ENCODE data around the gene INSIG1.
A peak's percentile ranks its signal among the peaks of the same experiment; 100 is the strongest.

The INSIG1 gene

DNA sequence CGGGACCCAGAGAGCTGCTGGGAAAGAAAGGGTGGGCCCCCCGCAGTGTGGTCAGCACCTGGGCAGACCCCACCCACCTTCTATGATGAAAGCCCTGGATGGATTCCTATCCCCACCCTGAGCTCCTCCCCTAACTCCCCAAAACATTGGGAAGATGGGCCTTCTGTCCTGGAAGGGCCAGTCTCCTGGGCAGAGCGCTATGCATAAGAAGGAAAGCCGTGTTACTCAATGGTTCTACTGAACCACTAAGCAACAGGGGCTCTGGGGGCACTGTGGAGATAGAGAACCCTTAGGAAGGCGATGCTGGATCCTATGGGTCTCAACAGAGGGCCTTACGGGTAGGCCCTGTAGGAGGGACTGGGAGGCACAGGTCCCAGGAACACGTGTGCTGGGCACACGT, 30.7 kb upstream of the INSIG1 start:
- no peak for DNase-seq

DNA sequence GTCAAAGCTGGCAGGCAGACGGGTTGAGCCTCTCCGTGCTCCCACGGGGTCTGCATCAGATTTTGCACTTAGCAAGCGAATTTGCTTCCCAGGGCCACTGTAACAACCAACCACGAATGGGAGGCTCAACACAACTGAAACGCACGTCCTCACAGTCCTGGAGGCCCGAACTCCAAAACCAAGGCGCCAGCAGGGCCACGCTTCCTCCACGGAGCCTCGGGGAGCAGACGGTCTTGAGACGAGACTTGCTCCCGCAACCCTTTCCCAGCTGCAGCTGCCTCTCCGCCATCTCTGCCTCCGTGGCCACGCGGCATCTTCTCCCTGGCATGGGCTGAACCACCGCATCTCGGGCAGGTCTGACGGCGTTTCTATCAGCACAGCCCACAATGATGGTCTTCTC, 30.2 kb upstream of the INSIG1 start:
- no peak for DNase-seq

DNA sequence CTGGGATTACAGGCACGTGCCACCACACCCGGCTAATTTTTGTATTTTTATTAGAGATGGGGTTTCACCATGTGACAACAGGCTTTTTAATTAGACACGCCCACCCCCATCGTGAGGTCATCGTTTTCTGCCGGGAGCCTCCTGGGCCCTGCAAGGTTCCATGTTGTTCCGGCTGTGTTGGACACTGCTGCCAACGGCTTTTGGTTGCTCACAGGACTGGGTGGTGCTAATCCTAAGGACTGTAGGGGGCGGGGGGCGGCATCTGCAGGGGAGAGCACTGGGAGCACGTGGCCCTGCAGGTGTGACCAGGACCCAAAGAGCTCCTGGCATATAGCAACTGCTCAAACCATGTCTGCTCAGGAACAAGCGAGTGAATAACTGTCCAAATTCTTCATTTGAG, 29.5 kb upstream of the INSIG1 start:
- DNase-seq = no peak

DNA sequence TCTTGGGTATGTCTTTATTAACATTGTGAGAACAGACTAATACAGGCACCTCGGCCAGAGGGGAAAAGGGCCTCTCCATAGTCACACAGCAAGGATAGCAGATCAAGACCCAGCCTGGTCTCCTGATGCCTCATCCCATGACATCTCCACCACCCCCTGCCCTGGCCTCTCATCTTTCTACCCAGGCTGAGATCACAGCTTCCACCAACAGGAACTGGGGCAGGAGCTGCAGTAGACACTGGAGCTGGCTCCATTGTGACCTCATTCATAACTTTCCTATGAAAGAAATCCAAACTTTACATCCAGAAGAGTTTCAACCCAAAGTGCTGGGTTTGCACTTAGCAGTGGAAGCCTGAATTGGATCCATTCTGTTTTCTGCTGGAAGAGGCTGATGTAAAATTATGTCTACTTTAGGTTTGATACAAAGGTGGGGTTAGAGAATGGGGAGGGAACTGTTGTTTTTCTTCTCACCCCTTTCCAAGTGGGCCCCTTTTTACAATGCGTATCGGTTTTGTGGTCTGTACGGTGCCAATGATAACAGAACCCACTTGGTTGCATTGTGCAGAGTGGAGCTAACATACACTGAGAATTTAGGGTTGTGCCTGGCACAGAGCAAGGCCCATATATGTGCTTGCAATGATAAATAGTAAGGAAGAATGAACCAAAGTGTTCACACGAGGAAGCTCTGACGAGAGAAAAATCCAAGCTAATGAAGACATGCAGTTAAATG, 28.6 kb upstream of the INSIG1 start:
- DNase-seq = no peak

DNA sequence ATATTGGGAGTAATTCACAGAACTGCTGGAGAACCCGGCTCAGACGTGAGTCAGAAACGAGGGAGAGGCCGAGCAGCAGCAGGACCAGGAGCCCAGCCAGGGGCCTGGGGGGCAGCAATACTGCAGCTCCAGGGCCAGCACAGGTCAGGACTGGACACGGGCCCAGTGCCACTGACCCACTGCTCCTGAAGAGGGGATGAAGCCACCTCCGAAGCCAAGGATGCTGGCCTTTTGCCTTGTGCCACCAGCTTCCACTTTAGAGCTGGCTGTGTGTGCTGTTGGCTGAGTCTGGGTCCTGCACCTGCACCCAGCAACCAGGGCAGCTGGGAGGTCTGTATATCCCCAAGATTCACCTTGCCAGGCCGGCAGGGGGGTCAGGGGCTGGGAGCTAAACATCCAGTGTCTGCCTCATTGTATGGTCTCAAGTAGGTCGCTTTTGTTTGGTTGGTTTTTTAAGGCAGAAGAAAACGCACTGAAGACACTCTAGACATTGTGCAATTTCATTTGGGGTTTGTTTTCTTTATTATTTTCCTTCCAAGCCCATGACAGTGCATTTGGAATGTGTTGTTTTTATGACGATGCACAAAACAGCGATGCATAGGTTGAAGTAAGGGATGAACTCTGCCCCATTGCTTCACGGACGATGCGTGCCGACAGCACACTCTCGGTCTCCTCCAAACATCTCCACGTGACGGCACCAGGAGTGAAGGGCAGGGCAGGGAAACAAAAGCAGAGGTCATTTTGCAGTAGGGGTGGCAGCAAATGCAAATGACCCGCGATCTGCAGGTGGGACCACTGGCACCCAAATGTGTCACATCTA, 27.7 kb upstream of the INSIG1 start:
- no peak for DNase-seq

DNA sequence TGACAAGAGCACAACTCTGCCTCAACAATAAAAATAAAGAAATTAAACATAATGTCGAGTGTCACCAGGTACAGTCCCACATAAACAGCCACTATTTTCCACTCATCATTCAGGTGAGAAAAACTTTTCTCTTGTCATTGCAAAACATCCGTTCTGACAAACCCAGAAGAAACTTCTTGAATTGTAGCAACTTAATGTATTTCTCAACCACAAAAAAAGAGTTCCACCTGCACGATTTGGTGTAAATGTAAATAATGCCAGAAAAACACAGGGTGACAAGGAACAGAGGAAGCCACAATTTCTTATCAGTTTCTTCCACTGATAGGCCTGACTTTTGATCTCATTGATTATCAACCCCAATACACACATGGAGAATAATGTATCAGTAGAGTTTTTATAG, 26.8 kb upstream of the INSIG1 start:
- no peak for DNase-seq

DNA sequence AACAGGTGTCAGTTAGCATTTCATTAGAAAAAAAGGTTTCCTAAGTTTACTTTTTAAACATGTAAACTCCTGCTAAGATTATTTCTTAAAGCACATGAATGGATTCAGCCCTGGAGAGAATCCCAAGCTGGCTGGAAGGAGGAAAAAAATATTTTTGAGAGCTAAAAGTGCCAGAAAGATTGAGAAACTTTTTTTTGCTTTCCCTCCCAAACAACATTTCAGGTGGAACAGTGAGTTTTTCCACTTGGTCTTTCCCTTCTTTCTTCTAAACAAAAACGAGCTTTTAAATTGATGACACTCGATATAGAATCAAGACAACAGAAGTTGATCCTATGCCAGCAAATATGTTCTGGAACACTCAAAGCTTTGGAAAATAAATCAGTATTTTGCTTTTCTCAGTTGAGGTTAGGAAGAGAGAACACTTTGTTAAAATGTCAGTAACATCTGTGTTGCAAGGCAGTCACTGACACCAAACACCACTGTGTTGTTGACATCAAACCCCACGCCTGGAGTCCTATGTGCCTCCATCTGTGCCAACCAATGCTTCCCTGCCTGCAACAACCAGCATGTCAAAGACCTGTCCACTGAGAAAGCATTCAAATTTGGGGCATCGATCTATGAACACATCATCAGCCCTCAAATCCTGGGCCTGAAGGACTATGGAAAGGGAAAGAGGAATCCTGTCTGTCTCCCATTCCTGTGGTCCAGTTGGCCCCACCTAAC, 22.9 kb upstream of the INSIG1 start:
- no peak for DNase-seq

DNA sequence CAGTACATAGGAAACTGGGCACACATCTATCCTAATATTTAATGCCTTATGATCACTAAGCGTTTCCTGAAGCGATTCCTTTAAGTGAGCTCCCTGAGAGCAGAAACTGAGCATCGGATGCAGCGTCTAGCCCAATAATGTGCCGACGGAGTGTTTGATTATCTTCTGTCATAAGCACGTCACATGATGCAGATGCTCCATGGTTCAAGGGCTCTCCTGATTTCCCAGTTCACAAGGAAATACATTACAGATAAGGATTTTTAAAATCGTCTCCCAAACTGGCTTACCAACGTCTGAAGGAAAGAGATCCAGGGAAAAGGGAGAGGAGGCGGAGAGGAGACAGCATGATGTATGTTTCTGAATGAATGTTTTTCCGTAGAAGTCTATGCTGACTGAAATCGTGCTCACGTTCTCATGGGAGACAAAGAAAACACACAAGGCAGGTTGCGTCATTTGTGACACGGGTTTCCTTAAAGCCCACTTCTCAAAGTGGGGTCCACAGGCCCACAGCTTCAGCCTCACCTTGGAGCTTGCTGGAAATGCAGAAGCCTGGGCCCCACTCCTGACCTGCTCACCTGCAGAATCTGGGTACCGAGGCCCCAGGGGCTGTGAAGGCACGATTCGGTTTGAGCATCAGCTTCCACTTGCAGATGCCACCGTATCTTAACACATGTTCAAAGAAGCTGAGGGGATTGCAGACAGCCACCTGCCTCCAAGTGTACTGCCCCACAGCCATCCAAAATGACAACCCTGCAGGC, 21.5 kb upstream of the INSIG1 start:
- DNase-seq = no peak

DNA sequence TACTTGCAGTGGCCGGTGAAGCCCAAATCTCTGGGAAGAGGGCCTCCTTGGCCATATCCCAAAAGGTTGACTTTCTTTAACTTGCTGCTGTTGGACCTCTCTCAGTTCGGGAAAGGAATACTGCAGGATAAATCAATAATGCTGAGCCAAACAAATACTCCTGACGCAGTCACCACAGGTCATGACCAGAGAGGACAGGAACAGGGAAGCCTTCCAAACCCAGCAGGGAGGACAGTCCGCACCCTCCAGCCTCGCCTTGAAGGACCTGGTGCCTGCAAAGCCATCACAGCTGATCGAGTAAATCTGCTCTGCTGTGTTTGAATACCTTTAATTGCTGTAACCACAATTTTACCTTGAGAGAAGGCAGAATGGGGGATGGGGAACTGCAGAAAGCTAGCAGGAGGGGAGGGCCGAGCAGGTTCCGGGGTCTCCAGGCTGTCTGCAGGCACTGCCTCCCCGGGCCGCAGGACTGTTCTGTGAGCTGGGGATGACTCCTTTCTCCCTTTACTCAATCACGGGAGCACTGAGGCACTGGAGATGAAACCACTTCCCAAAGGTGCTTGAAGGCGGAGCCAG, 20.8 kb upstream of the INSIG1 start:
- DNase-seq = no peak

DNA sequence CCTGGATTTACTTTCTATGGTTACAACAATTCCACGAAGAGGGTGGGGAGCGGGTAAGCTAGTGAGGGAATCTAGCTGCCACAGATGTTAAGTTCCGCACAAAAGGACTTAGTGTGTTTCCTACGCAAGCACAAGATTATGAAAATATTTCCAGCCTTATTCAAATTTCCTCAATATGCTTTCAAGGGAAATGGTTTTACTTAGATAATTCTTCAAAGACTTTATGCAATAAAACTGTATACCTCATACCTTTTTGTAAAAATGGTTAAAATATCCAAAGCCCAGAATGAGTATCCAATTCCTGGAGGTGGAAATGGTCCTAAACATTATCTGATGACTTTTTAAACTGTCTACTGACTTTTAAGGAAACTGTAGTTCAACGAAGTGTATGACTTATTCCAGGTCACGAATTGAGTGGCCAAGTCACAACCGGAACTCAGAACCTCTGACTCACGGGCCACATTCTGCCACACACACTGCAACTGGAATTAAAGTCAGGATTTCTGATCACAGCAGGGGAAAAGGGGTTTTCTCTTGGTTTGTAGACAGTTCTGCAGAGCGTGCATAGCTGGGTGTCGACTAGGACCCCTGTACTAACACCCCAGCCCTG, 20.2 kb upstream of the INSIG1 start:
- DNase-seq = no peak

DNA sequence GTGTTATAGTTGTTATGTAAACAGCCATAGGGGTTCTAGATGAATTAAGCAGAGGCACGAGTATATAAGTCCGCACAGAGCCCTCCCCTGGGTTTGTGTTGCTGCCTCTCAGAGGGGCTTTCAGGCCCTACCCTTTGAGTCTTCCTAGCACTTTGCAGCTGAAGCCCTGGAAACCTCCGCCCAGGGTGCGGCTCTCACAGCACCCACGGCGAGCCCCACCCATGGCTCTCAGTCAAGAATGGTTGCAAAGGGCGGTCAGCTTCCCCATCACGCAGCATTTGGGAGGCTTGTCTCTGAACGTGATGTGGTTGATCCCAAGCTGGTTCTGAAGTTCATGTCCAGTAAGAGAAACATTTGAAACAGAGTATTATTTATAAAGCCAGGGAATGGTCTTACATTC, 18.8 kb upstream of the INSIG1 start:
- DNase-seq = no peak

DNA sequence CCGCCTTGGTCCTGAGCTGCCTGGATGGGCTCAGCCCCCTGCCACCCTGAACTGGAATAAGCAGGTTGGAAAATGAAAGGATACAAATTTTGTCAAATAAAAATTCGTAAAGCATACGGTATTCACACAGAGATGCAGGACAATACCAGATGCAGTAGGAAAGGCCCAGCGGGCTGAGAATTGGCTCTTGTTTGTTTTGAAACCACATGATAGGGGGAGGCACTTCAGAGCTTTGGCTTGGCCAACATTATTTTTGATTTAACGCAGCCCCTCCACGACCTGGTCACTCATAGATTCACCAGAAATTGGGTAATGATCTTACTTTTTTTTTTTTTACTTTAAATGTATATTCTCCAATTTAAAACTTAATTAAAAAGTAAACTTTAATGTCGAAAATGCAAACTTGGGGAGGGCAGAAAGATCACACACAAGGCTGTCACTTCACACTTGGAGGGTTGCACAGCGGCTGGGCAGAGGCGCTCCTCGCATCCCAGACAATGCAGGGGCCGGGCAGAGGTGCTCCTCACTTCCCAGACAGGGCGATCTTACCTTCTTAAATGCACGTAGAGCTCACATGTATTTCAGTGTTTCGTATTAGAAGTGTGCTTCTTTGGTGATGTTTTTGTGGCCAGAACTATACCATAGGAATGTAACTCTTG, 17.8 kb upstream of the INSIG1 start:
- no peak for DNase-seq

DNA sequence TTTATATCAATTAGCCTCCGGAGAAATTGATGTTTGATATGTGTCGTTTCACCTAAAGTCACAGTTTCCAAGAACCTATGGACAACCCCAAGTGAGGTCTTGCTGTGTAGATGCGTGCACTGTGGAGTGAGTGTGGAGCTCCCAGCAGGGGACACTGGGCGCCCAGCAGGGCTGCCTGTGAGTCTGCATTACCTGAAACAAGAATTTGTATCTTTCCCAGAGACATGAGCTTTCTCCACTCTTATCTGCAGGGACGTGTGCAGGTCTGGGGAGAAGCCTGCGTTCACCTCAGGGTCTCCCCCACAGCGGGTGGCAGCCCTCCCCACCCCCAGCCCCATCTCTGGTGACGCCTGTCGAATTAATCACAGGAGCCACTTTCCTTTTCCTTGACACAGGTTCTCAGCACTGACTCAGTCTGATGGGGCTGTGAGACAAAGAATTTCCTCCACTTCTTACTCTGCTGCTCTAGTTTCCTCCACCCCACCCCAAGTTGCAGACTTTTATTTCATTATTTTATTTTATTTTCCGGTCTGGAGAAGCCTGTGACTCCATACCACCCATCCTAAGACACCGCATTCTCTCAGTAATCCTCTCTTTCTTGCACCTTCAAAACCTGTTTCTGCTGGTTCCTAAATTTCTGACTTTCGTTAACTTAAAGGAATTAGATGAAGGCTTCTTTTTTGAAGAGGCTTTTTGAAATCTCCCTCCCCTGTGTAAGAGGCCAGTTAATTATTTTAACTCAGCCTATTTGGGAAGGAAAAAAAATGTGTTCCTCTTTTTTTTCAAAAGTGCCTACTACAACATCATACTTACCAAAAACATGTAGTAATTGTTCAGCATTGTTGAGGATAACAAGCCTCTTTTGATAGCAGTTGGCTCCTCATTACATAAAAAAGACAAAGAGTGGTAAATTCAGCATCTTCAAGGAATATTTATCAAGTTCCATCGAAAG, 17.0 kb upstream of the INSIG1 start:
- DNase-seq = peak in 1 of 2 donors; percentile 30

DNA sequence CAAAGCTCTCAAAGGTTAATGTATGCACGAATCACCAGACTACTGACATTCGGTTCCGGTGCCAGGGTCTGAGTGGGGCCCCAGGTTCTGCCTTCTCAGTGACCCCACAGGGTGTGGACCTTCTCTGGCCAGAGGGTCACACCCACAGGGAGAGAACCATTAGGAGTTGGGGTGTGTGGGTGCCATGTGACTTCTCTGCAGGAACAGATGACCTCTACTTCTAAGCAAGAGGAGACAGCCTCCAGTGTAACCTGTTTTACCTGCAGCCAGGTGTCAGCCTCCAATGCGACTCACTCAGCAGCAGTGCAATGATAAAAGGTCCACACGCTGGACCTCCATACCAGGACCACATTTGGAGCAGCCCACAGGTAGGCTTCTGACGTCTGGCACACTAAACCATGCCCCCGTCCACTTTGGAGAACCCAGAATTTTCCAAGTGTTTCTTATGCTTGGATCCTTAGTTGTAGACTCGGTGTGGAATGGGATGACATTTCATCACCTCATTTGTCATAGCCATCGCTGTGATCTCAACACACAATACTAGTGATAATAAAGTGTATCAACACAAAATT, 16.2 kb upstream of the INSIG1 start:
- no peak for DNase-seq

DNA sequence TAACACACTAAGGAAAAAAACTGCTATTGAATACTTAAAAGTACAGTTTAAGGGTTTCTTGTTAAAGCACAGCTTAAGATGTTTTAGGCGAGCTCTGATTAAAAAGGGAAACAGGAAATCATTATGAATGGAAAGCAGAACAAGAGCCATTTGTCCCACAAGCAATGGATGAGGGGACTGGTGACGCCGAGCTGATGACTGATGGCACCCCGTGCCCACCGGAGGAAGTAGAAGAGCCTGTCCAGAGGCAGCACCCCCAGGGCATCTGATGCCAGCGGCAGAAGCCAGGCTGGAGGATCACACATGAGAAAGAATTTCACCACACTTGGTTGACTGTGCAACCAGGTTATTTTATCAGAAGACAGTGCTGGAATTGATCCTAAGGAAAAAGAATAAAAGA, 15.0 kb upstream of the INSIG1 start:
- no peak for DNase-seq

DNA sequence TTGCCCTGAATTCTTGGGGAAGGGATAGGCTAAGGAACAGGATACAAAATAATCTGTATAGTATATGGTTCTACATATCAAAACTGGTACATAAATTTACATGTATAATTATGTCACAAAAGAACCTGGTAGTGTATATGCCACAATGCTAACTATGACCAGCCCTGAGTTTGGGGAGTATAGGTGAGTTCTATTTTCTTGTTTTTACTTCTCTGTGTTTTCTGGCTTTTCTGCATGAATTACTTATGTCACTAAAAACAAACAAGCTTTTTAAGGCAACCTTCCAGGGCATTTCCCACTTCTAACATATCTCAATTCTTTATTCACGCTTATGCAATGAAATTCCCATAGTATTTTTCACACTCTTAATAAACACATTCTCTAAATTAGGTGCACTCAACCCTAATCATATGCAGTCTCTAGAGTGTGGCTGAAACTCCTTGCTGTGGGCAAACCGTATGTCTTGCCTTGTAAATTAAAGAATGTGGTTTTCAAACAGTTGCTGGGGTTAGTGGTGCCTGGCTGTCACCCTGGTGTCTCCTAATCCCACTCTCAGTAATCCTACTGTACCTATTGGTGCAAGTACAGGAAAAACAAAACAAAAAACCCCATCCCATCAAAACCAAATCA, 14.0 kb upstream of the INSIG1 start:
- DNase-seq = no peak

DNA sequence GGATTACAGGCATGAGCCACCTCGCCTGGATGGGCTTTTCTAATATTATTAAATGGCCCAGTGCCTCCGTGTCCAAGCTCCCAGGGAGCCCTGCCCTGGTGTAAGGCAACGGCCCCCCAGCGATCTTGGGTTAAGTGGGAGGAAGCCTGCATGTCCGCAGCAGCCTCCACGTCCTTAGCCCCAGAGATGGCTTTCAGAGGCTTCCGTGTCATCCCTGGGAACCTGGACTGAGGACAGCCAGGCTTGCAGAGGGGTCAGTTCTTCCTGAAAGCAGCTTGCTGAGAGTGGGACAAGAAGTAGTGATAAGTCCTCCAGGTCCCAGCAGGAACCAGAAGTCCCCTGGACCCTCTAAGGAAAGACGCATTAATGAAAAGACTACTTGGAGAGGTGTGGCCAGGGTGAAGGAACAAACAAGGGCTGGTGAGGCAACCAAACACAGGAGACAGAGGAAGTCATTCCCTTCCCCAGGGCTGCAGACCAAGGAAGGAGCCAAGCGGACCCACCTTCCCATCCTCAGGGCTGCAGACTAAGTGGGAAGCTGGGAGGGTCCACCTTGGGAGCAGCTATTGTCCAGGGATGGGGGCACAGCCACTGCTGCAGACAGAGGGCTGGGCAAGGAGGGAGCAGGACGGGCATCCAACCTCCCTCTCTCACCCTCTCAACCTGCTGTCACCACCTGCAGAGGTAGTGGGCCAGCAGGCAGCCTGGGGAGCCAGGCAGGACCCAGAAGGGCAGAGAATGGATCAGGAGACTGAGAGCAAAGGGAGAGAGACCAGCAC, 13.0 kb upstream of the INSIG1 start:
- no peak for DNase-seq

DNA sequence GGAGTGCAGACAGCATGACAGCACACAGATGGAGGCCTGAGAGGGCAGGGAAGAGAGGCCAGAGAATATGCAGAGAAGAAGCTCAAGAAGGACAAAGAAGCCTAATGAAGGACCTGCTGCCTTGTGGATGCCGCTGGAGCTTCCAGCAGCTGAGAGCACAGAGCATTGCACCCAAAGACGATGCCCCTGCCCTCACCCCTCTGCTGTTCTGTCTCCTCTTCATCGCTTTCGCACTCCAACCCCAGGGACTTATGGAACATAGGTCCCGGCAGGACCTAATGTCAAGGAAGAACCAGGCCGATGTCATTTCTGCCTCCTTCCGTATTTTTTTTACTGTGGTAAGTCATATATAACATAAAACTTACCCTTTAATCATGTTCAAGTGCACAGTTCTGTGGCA, 12.3 kb upstream of the INSIG1 start:
- no peak for DNase-seq

DNA sequence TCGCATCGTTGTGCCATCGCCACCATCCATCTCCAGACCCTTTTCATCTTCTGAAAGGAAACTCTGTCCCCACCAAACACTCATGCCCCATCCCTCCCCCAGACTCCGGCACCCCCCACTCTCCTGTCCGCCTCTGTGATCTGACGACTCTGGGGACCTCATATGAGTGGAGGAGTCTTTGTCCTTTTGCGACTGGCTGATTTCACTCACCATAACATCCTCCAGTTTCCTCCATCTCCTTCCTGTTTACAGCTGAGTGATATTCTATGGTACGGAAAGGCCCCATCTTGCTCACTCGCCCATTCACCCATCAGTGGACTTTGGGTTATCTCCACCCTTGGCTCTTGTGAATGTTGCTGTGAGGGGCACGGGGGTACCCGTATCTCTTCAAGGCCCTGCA, 11.8 kb upstream of the INSIG1 start:
- no peak for DNase-seq

All from stimulated activated CD4-positive, alpha-beta T cell treated with anti-CD3 and anti-CD28 coated beads, Interleukin-2, amount 100 ng/mL, for 24 hours (primary cell).